Fibroblast of skin of abdomen (primary cell): Measurements from ENCODE around the gene AXIN1.
A peak's percentile ranks its signal among the peaks of the same experiment; 100 is the strongest.
"Not testable (repeated sequence)": the region's sequence is repeated elsewhere in the genome, so short reads cannot be mapped to it uniquely, and the experiment has no call there.

ENCODE experiments used
- DNase-seq: peaks from one replicate; pipeline ENCODE4 v3.0.0-alpha.2; 2013

Gene AXIN1

DNA sequence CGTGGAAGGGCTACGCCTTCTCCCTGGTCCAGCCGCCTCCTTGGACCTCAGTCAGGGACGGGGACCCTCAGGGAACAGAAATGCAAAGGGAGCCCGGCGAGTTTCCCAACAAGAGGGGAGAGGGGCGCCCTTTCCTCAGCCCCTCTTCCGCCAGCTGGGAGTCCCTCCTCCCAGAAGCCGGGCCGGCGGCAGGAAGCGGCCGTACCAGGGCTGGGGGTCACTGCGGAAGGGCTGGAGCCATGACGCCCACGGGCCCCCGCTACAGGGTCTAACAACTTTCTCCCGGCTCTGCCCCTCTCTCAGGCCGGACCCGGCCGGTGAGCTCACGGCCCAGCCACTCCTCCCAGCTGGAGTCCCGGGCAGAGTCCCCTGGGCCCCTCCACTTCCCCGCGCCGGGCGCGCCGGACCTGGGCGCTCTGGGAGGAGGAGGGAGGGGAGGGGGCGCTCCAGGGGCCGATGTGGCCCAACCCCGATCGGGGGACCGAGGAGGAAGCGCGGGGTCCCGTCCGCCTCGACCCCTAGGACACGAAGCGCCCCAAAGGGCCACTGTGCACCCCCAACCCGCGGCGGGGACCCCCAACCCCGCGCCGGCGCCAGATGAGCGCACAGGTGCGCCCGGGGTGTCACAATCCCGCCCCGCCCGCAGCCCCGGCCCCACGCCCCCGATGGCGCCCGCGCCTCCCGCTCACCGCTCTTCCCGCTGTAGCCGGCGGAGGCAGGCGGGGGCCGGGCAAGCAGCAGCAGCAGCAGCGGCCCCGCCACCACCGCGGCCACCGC is 28.7 kb upstream of the AXIN1 start:
- DNase-seq: no peak

- DNase-seq: no peak
Measured at GRCh38 chr16:380762-381011, 28.2 kb upstream of the AXIN1 start.

- no peak for DNase-seq
Measured at GRCh38 chr16:379961-380761, 27.6 kb upstream of the AXIN1 start.

GRCh38 chr16:379183-379960 is 26.8 kb upstream of the AXIN1 start:
- DNase-seq: no peak

DNA sequence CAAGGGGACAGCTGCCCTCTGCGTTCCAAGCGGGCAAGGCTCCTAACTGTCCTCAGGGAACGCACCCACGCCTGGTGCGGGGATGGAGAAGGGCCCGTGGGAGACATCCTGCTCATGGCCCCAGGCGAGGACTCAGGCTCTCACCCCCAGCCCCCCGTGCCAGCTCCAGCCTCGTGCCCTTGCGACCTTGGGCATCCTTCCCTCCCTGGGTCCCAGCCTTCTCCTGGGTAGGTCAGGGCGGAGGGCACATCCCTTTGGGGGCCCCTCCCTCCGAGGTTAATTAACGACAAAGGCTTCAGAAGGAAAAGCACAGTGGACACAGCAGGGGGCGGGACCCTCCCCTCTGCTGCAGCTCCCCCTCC is 26.3 kb upstream of the AXIN1 start:
- DNase-seq: no peak

GRCh38 chr16:378113-378820 is 25.7 kb upstream of the AXIN1 start:
- not testable (repeated sequence) for DNase-seq

DNA sequence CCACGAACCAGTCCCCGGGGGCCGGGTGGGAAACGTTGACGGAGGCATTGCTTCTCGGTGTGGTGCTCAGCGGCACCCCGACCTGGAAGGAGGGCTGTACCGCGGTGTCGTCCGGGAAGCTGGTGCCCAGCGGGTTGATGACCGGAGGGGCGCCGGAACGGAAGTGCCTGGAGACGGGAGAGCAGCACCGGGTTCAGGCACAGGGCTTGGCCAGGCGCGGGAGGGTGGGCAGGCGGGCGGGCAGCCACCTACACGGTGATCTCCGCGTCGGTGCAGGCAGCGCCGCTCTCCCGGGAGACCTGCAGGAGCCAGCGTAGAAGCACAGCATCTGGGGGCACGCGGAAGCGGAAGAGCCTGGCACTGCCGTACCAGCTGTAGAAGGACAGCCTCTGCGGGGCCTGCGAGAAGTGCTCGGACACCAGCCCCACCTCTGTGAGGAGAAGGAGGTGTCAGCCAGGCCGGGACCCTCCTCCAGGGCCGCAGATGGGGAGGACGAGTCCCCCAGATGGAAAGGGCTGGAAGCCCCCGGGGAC is 25.0 kb upstream of the AXIN1 start:
- DNase-seq: no peak

GRCh38 chr16:376817-377418 is 24.4 kb upstream of the AXIN1 start:
- no peak for DNase-seq

DNA sequence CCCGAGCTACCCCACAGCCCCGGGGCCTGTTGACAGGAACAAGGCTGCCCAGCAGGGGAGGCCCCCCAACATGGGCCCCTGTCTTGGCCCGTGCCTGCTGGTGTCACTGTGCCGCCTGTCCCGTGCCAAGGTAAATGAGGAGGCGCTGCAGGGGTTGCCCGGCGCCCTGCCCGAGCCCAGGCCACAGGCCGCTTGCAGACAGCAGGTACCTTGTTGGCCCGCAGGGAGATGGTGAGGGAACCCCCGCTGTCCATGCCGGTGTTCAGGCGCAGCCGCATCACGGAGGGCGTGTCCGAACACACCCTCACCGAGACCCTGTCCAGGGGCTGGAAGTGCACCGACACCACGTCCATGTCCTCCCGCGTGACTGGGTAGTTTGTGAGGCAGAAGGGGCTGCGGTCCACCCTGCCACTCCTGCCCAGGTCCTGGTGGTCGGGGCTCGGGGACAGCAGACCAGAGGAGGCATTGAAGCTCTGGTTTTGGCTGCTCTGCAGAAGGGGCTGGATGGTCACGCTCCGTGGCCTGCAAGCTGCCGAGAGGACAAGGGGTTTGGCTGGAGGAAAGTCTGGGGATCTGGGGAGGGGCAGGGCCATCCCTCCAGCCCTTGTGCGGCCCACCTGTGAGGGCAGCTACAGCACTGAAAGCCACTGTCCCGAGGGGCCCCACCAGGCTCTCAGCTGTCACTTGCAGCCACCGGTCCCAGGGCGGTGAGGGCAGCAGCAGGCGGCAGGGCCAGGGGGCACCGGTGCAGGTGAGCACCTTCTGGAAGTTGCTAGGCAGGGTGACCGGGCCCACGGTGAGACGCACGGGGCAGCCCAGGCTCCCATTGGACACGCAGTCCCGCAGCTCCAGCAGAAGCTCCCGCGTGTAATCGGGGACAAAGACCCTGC is 23.6 kb upstream of the AXIN1 start:
- no peak for DNase-seq

DNA sequence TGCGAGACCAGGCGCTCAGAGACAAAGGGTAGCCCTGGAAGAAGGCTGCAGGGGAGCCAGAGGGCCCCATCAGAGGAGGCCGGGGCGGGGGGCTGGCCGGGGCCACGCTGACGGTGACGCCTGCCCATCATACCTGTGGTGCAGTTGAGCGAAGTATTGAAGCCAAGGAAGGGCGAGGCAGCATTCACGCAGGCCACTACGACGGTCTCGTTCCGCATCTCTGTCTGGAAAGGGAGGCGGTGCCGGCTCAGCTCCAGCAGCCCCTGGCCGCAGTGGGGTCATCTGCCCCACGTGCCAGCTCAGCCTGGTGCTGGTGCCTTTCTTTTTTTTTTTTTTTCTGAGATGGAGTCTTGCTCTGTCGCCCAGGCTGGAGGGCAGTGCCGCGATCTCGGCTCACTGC is 22.7 kb upstream of the AXIN1 start:
- no peak for DNase-seq

DNA sequence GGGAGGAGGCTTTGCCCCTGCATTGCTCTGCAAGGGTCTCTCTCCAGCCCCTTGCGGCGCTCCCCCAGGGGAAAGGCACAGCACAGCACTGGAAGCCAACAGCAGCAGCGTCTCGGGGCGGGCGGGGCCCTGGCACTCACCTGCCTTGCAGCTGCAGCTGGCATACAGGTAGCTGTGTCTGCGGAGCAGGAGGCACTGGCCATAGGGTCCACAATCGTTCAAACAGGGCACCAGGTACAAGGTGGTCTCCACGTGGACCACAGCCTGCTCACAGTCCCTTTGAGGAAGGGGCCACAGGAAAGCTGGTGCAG is 22.0 kb upstream of the AXIN1 start:
- no peak for DNase-seq

GRCh38 chr16:373848-374615 is 21.5 kb upstream of the AXIN1 start:
- DNase-seq: no peak

- no peak for DNase-seq
Measured at GRCh38 chr16:373020-373598, 20.6 kb upstream of the AXIN1 start.

- DNase-seq: no peak
Measured at GRCh38 chr16:372302-372983, 19.9 kb upstream of the AXIN1 start.

DNA sequence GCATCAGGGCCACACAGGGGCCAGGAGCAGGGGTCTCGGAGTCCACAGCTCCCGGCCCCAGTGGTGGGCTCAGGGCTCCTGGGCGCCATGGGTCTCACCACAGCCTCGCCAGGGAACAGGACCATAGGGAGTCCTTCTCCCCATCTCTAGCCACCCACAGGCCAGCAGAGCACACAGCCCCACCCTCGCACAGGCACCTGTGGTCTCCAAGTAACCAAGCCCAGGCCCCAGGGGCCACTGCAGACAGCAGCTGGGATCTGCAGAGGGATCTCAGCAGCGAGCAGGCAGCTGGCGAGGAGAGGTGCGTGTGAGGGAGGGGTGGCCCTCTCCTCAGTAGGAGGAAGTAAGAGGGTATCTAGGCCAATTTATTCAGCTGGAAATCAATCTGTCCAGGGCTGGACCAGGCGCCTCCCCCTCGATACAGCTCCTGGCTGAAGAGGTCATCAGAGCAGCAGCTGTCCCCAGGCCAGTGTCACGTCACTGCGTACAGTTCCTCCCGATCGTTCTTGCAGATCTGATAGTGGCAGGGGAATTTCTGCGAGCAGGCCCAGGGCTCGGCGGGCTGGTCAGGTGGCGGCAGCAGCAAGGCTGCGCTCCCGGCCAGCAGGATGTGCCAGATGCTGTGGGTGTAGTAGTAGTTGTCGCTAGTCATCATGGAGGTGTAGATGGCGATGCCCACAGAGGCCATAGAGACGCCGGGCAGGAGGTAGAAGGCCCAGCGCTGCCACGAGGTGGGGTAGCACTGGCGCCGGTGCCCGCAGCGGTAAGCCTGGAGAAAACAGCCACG is 19.2 kb upstream of the AXIN1 start:
- no peak for DNase-seq

- DNase-seq: no peak
Measured at GRCh38 chr16:370979-371514, 18.5 kb upstream of the AXIN1 start.

- peak; percentile 95 for DNase-seq
Measured at GRCh38 chr16:370443-370842, 17.9 kb upstream of the AXIN1 start, which contains the start of gene MRPL28. TSS of gene MRPL28 (minus strand) at chr16:370538. CDS start at chr16:370218, 320 bp downstream.

GRCh38 chr16:369866-370436 is 17.4 kb upstream of the AXIN1 start:
- DNase-seq: no peak
